ENCODE data around the gene IBA57.

IBA57 gene

DNA sequence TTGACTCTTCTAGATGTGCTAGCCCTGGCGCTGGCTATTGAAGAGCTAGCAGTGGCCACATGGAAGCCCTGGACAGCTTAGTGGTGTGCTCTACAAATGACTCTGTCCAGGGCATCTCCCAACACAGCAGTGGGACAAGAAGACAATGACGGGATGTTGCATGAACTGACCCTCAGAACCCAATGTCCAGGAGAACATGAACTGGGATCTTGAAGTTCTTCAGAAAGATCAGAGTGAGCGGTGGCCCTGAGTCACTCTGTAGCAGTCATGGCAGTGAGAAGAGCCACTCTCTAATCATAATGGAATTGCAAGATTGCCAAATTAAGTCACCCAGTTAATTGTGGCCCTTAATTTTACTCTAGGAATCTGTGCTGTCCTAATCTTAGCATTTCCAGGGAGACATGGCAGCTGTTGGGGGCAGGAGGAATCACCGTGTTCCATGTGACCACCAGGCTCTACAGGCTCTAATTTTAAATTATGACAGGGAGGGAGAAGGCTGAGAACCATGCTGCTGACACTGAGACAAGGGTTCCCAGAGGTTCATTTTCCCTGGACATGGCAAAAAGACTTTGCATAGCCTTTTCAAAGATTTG lies 32.0 kb downstream of the IBA57 start:
- DNase-seq (ENCODE audit: extremely low spot score), result no peak
- ChIA-PET CTCF (no interaction called here), POLR2A (no interaction called here)
- TF ChIP-seq, protein P1, sequence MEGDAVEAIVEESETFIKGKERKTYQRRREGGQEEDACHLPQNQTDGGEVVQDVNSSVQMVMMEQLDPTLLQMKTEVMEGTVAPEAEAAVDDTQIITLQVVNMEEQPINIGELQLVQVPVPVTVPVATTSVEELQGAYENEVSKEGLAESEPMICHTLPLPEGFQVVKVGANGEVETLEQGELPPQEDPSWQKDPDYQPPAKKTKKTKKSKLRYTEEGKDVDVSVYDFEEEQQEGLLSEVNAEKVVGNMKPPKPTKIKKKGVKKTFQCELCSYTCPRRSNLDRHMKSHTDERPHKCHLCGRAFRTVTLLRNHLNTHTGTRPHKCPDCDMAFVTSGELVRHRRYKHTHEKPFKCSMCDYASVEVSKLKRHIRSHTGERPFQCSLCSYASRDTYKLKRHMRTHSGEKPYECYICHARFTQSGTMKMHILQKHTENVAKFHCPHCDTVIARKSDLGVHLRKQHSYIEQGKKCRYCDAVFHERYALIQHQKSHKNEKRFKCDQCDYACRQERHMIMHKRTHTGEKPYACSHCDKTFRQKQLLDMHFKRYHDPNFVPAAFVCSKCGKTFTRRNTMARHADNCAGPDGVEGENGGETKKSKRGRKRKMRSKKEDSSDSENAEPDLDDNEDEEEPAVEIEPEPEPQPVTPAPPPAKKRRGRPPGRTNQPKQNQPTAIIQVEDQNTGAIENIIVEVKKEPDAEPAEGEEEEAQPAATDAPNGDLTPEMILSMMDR (IDR thresholded peaks at IDR 0.05; ENCODE audit: control extremely low read depth, extremely low read depth, low read depth, missing control alignments), result no peak

GRCh38 chr1:228198977-228199590 lies 33.5 kb downstream of the IBA57 start:
- TF ChIP-seq, protein P1 (IDR thresholded peaks at IDR 0.05; ENCODE audit: control extremely low read depth, extremely low read depth, low read depth, missing control alignments), result no peak
- POLR2A ChIA-PET, result no interaction called here
- DNase-seq (ENCODE audit: extremely low spot score), result no peak
- CTCF ChIA-PET, result no interaction called here

DNA sequence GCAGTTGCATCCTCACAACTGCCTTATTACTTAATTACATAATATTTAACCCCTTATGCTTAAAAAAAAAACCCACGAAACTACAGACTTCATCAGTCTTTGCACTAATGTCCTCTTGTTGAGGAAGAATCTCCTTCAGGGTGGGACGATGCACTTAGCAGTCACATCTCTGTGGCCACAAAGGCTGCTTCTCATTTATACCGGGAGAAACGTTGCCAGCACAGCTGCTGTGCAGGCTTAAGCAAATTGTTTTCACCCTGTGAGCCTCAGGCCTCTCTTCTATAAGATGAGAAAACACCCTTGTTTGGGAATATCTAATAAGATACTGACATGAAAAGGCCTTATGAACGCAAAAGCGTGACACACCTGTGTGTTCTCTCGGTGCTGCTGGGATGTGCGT lies 39.4 kb downstream of the IBA57 start:
- no peak for DNase-seq (ENCODE audit: extremely low spot score)
- CTCF ChIA-PET, result no interaction called here
- TF ChIP-seq, protein P1 (IDR thresholded peaks at IDR 0.05; ENCODE audit: control extremely low read depth, extremely low read depth, low read depth, missing control alignments), result no peak
- POLR2A ChIA-PET, result no interaction called here

DNA sequence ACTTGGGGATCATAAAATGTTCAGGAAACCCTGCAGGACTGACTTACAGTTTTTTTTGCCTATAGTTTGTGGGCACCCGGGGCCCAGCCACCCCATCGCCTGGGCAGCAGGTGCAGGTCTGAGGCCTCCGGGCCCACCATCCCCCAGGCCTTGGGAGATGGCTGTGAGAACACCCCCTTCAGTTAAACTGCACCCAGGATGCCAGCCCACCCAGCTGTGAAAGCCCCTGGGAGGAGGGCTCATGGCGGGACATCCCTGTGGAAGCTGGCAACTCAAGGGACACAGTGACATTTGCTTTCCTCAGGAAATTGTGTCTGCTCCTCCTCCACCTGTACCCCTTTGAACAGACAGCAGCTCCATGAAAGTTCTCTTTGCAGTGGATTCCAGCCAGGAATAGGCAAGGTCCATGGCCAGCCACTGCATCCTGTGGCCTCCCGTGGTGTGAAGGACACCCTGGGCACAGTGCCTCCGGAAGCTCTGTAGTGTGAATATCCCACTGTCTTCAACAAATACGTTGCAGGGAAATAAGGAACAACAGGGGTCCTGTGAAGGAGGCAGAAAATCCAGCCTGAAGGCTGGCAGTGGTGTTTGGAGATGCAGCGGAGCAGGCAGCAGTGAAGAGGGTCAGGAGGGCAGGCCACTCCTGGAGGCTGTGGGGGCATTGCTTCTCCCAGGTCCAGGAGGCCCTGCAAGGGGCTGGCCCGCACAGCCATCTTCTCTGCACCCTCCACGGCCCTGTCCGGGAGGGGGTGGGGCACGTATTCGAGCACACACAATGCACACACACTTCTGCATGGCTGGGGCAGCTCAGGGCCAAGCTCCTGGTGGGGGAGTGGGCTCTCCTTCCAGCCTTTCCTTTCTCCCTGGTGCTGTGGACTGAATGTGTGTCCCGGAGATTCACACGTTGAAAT lies 40.2 kb downstream of the IBA57 start:
- no peak for DNase-seq (ENCODE audit: extremely low spot score)
- TF ChIP-seq, protein P1 (IDR thresholded peaks at IDR 0.05; ENCODE audit: control extremely low read depth, extremely low read depth, low read depth, missing control alignments), result no peak
- ChIA-PET POLR2A (no interaction called here), CTCF (no interaction called here)

DNA sequence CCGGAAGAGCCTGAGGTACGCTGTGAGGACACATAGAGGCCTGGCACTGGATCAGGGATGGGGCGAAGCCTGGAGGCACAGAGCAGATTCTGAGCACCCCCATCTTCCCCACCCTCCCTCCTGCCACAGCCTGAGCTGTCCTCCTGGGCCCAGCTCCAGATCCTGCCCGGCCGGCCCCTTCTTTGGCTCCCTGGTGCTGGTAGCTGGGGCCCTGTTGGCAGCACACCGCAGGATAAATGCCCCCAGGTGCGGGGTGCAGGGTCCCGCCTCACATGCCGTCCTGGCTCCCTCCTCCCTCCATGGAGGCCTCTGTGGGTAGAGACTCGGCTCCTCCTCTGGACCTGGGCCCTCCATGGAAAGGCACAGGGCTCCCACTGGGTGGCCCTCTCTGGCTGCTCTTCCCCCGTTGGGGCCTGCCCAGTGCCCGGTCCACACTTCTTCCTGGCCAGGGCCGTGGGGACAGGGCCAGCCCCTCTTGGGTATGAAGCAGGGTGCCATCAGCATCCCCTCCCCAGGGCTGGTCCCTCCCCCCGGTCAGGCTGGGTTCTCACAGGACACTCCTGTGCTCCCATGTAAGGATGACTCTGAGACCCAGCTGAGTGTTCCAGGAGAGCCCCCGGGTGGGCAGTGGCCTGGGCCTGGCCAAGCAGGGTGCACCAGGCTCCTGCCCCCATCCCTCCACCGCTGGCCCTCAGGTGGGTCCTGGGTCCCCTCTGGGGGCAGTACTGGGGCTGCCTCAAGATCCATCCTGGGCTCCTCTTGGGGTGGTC lies 41.2 kb downstream of the IBA57 start:
- TF ChIP-seq, protein P1 (IDR thresholded peaks at IDR 0.05; ENCODE audit: control extremely low read depth, extremely low read depth, low read depth, missing control alignments), result no peak
- DNase-seq (ENCODE audit: extremely low spot score), result no peak
- CTCF ChIA-PET, result no interaction called here
- POLR2A ChIA-PET, result no interaction called here

DNA sequence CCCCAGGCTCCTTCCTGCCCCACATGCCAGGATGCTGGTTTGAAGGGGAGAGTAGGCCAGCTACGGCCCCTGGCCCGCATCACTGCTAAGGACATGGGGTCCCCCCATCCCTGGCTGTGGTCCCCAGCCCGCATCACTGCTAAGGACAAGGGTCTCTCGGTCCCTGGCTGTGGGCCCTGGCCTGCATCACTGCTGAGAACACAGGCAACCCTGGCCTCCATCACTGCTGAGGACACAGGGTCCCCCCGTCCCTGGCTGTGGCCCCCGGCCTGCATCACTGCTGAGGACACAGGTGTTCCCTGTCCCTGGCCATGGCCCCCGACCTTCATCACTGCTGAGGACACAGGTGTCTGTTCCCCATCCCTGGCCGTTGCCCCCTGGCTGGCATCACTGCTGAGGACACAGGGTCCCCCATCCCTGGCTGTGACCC lies 41.8 kb downstream of the IBA57 start:
- TF ChIP-seq, protein P1 (IDR thresholded peaks at IDR 0.05; ENCODE audit: control extremely low read depth, extremely low read depth, low read depth, missing control alignments), result no peak
- DNase-seq (ENCODE audit: extremely low spot score), result no peak
- ChIA-PET POLR2A (no interaction called here), CTCF (no interaction called here)
